ENCODE results near the gene XPR1.

DNA sequence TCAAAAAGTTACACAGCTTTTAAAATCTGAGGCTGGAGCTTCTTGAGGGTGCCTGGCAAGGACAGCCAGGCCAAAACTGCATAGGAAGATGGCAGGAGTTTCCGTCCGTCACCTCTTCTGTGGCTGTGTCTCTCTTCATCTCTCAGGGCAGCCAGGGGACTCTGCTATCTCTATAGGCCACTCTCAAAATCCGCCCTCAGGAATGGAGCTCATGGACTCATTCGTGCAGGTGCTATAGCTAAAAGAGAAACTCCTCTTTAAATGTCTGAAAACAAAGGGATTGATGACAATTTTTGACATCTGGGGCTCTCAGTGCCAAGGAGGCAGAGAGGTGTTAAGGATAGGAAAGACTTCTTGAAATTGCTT, 45.8 kb upstream of the XPR1 start:
- TF ChIP-seq, protein P1, sequence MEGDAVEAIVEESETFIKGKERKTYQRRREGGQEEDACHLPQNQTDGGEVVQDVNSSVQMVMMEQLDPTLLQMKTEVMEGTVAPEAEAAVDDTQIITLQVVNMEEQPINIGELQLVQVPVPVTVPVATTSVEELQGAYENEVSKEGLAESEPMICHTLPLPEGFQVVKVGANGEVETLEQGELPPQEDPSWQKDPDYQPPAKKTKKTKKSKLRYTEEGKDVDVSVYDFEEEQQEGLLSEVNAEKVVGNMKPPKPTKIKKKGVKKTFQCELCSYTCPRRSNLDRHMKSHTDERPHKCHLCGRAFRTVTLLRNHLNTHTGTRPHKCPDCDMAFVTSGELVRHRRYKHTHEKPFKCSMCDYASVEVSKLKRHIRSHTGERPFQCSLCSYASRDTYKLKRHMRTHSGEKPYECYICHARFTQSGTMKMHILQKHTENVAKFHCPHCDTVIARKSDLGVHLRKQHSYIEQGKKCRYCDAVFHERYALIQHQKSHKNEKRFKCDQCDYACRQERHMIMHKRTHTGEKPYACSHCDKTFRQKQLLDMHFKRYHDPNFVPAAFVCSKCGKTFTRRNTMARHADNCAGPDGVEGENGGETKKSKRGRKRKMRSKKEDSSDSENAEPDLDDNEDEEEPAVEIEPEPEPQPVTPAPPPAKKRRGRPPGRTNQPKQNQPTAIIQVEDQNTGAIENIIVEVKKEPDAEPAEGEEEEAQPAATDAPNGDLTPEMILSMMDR (IDR thresholded peaks at IDR 0.05), result no peak
- TF ChIP-seq POLR2A (IDR thresholded peaks at IDR 0.05), result no peak

Measured in transverse colon (tissue), 3 donors.